Measurements from ENCODE around the gene DOCK7. TPM values are rescaled to one million over a fixed set of nuclear protein-coding genes. Genes with fewer than 3 reads are reported as not detected.

DOCK7 gene
- total RNA-seq, 3 donors from 2014 or later = 35.7 to 60.7 (median 49.2) TPM

- Histone ChIP-seq H3K4me1 (peaks cover 0 to 8% of the 10 kb centered on the region in 2 donors), H3K27me3 (no peaks in the 10 kb centered on the region), H3K36me3 (no peaks in the 10 kb centered on the region), H3K27ac (peak overlapping the region; percentile 99), H3K4me3 (peak overlapping the region; percentile 91 to 97 (median 93)), H3K9me3 (no peaks in the 10 kb centered on the region)
- intact Hi-C loops (cut with DNase I; ENCODE audit: low total_unique reads) = no loop called here
- TF ChIP-seq POLR2A (IDR thresholded peaks at IDR 0.05) (peak; percentile 96), CTCF (IDR thresholded peaks at IDR 0.05) (no peak), POLR2AphosphoS5 (IDR thresholded peaks at IDR 0.05) (peak; percentile 96 to 99 (median 98))
- DNase-seq (ENCODE audit: low spot score in 2 of 2) = peak in 1 of 2 donors; percentile 95
Observed at GRCh38 chr1:62436039-62436465, 252.1 kb downstream of the DOCK7 start.

GRCh38 chr1:62435231-62436038 lies 252.8 kb downstream of the DOCK7 start:
- intact Hi-C loops (cut with DNase I; ENCODE audit: low total_unique reads) = no loop called here
- TF ChIP-seq CTCF (IDR thresholded peaks at IDR 0.05) (no peak), POLR2AphosphoS5 (IDR thresholded peaks at IDR 0.05) (no peak), POLR2A (IDR thresholded peaks at IDR 0.05) (no peak)
- no peaks in the 10 kb centered on the region for H3K27me3 ChIP-seq
- peaks cover 0 to 8% of the 10 kb centered on the region in 2 donors for H3K4me1 ChIP-seq
- DNase-seq (ENCODE audit: low spot score in 2 of 2) = peak in 1 of 2 donors; percentile 64
- H3K36me3 ChIP-seq = no peaks in the 10 kb centered on the region
- H3K4me3 ChIP-seq = peak overlapping the region; percentile 91 to 97 (median 93)
- H3K9me3 ChIP-seq = no peaks in the 10 kb centered on the region
- H3K27ac ChIP-seq = peak overlapping the region; percentile 99

GRCh38 chr1:62434618-62435001 lies 253.6 kb downstream of the DOCK7 start:
- DNase-seq (ENCODE audit: low spot score in 2 of 2) = no peak
- Histone ChIP-seq H3K27me3 (no peaks in the 10 kb centered on the region), H3K4me3 (no peak overlapping the region), H3K4me1 (peaks cover 0 to 8% of the 10 kb centered on the region in 2 donors), H3K9me3 (no peaks in the 10 kb centered on the region), H3K27ac (no peak overlapping the region), H3K36me3 (no peaks in the 10 kb centered on the region)
- intact Hi-C loops (cut with DNase I; ENCODE audit: low total_unique reads) = no loop called here
- TF ChIP-seq POLR2A (IDR thresholded peaks at IDR 0.05) (no peak), POLR2AphosphoS5 (IDR thresholded peaks at IDR 0.05) (no peak), CTCF (IDR thresholded peaks at IDR 0.05) (no peak)

GRCh38 chr1:62433861-62434617 lies 254.1 kb downstream of the DOCK7 start:
- peaks cover 0 to 6% of the 10 kb centered on the region in 2 donors for H3K4me1 ChIP-seq
- no peaks in the 10 kb centered on the region for H3K36me3 ChIP-seq
- no peak overlapping the region for H3K27ac ChIP-seq
- H3K9me3 ChIP-seq = no peaks in the 10 kb centered on the region
- H3K4me3 ChIP-seq = no peak overlapping the region
- TF ChIP-seq POLR2AphosphoS5 (IDR thresholded peaks at IDR 0.05) = no peak
- no peak for TF ChIP-seq CTCF (IDR thresholded peaks at IDR 0.05)
- no peak for TF ChIP-seq POLR2A (IDR thresholded peaks at IDR 0.05)
- H3K27me3 ChIP-seq = no peaks in the 10 kb centered on the region
- DNase-seq (ENCODE audit: low spot score in 2 of 2) = no peak
- intact Hi-C loops (cut with DNase I; ENCODE audit: low total_unique reads) = no loop called here

GRCh38 chr1:62429581-62429980 lies 258.6 kb downstream of the DOCK7 start:
- intact Hi-C loops (cut with DNase I; ENCODE audit: low total_unique reads) = no loop called here
- H3K36me3 ChIP-seq = no peaks in the 10 kb centered on the region

More at GRCh38 chr1:62429581-62429980, 258.6 kb downstream of the DOCK7 start:
- Histone ChIP-seq H3K9me3 (no peaks in the 10 kb centered on the region), H3K4me1 (no peaks in the 10 kb centered on the region), H3K27ac (no peak overlapping the region), H3K27me3 (no peaks in the 10 kb centered on the region), H3K4me3 (no peak overlapping the region)
- no peak for DNase-seq (ENCODE audit: low spot score in 2 of 2)
- TF ChIP-seq POLR2A (IDR thresholded peaks at IDR 0.05) (no peak), POLR2AphosphoS5 (IDR thresholded peaks at IDR 0.05) (no peak), CTCF (IDR thresholded peaks at IDR 0.05) (no peak)

Data from breast epithelium (tissue), 4 donors.